SJSA1 (cell line): Measurements from ENCODE around the gene CD93. TPM values are rescaled to one million over a fixed set of nuclear protein-coding genes. Genes with fewer than 3 reads are reported as not detected.

Experiments used
- DNase-seq, 2 experiments: peaks; one replicate each; pipeline ENCODE4 v3.0.0-alpha.2; 2015 to 2020; ENCODE audit warnings: low spot score in 2 of 2, low read depth in 1 of 2
- H3K27ac ChIP-seq: fragments of 250-450 bp; sonication (Bioruptor Pico); 2 replicates; pipeline ENCODE4 v1.5.1; 2020; ENCODE audit warnings: mild to moderate bottlenecking, moderate library complexity
- H3K27me3 ChIP-seq: fragments of 250-450 bp; sonication (Bioruptor Pico); replicated peaks from 2 replicates; pipeline ENCODE4 v1.5.1; 2020; ENCODE audit warnings: mild to moderate bottlenecking, moderate library complexity
- H3K36me3 ChIP-seq: fragments of 250-450 bp; sonication (Bioruptor Pico); 2 replicates; pipeline ENCODE4 v1.5.1; 2020; ENCODE audit warnings: mild to moderate bottlenecking
- H3K4me1 ChIP-seq: fragments of 250-450 bp; sonication (Bioruptor Pico); replicated peaks from 2 replicates; pipeline ENCODE4 v1.6.1; 2021; ENCODE audit warnings: mild to moderate bottlenecking
- H3K4me3 ChIP-seq: fragments of 250-450 bp; sonication (Bioruptor Pico); 2 replicates; pipeline ENCODE4 v1.5.1; 2020; ENCODE audit warnings: mild to moderate bottlenecking
- H3K9me3 ChIP-seq: fragments of 250-450 bp; sonication (Bioruptor Pico); replicated peaks from 2 replicates; pipeline ENCODE4 v1.5.1; 2020; ENCODE audit warnings: mild to moderate bottlenecking
- total RNA-seq: library from RNA; depleted of rRNA; stranded (reverse); fragments of >200 nt; shearing (Covaris generic); gene quantifications from 2 replicates; pipeline ENCODE4 v1.2.3, GENCODE V29; 2014

Gene CD93
- total RNA-seq, 1 experiment from 2014 or later, result not detected

GRCh38 chr20:23087587-23088251 lies 1.6 kb upstream of the CD93 start:
- H3K4me3 ChIP-seq, result no peak overlapping the region
- H3K27me3 ChIP-seq, result no peaks in the 10 kb centered on the region
- no peaks in the 10 kb centered on the region for H3K36me3 ChIP-seq
- H3K4me1 ChIP-seq, result peaks cover 7% of the 10 kb centered on the region; the same call in 1 of the 2 replicates
- H3K9me3 ChIP-seq, result no peaks in the 10 kb centered on the region
- no peak for DNase-seq
- no peak overlapping the region for H3K27ac ChIP-seq

GRCh38 chr20:23086931-23087411 lies 847 bp upstream of the CD93 start:
- no peaks in the 10 kb centered on the region for H3K27me3 ChIP-seq
- H3K4me3 ChIP-seq, result no peak overlapping the region
- H3K4me1 ChIP-seq, result peaks cover 2% of the 10 kb centered on the region; the same call in 1 of the 2 replicates
- H3K36me3 ChIP-seq, result no peaks in the 10 kb centered on the region
- no peak overlapping the region for H3K27ac ChIP-seq
- DNase-seq, result no peak
- H3K9me3 ChIP-seq, result no peaks in the 10 kb centered on the region

GRCh38 chr20:23085436-23086055 lies 578 bp downstream of the CD93 start:
- Histone ChIP-seq H3K4me3 (no peak overlapping the region), H3K9me3 (no peaks in the 10 kb centered on the region), H3K27me3 (no peaks in the 10 kb centered on the region), H3K4me1 (no peaks in the 10 kb centered on the region), H3K27ac (no peak overlapping the region), H3K36me3 (no peaks in the 10 kb centered on the region)
- DNase-seq, result no peak

- Histone ChIP-seq H3K9me3 (no peaks in the 10 kb centered on the region), H3K4me1 (no peaks in the 10 kb centered on the region), H3K27ac (no peak overlapping the region), H3K4me3 (no peak overlapping the region), H3K36me3 (no peaks in the 10 kb centered on the region), H3K27me3 (no peaks in the 10 kb centered on the region; the same call in 1 of the 2 replicates)
- no peak for DNase-seq
These were observed 1.2 kb downstream of the CD93 start for GRCh38 chr20:23084845-23085365.

- no peak for DNase-seq
- H3K4me1 ChIP-seq, result no peaks in the 10 kb centered on the region
- H3K27ac ChIP-seq, result no peak overlapping the region
- H3K9me3 ChIP-seq, result no peaks in the 10 kb centered on the region
- H3K27me3 ChIP-seq, result no peaks in the 10 kb centered on the region; the same call in 1 of the 2 replicates
- no peak overlapping the region for H3K4me3 ChIP-seq
- no peaks in the 10 kb centered on the region for H3K36me3 ChIP-seq
These were observed 1.8 kb downstream of the CD93 start for GRCh38 chr20:23084282-23084844.

GRCh38 chr20:23083553-23084220 lies 2.4 kb downstream of the CD93 start:
- Histone ChIP-seq H3K36me3 (no peaks in the 10 kb centered on the region), H3K4me1 (no peaks in the 10 kb centered on the region), H3K9me3 (no peaks in the 10 kb centered on the region), H3K4me3 (no peak overlapping the region), H3K27me3 (no peaks in the 10 kb centered on the region; the same call in 1 of the 2 replicates), H3K27ac (no peak overlapping the region)
- DNase-seq, result no peak

- H3K4me1 ChIP-seq, result no peaks in the 10 kb centered on the region
- no peaks in the 10 kb centered on the region for H3K9me3 ChIP-seq
- DNase-seq, result no peak
- no peak overlapping the region for H3K27ac ChIP-seq
- H3K27me3 ChIP-seq, result no peaks in the 10 kb centered on the region; the same call in 1 of the 2 replicates
- no peaks in the 10 kb centered on the region for H3K36me3 ChIP-seq
- no peak overlapping the region for H3K4me3 ChIP-seq
These were observed 3.1 kb downstream of the CD93 start for GRCh38 chr20:23082846-23083552.

- no peaks in the 10 kb centered on the region for H3K36me3 ChIP-seq
- no peaks in the 10 kb centered on the region for H3K9me3 ChIP-seq
- no peak for DNase-seq
- H3K27ac ChIP-seq, result no peak overlapping the region
- H3K4me3 ChIP-seq, result no peak overlapping the region
- no peaks in the 10 kb centered on the region for H3K4me1 ChIP-seq
- no peaks in the 10 kb centered on the region; the same call in 1 of the 2 replicates for H3K27me3 ChIP-seq
These were observed 4.8 kb downstream of the CD93 start for GRCh38 chr20:23081263-23081819.

- no peak overlapping the region for H3K27ac ChIP-seq
- no peak for DNase-seq
- no peaks in the 10 kb centered on the region for H3K9me3 ChIP-seq
- H3K27me3 ChIP-seq, result no peaks in the 10 kb centered on the region; the same call in 1 of the 2 replicates
- H3K36me3 ChIP-seq, result no peaks in the 10 kb centered on the region
- no peaks in the 10 kb centered on the region for H3K4me1 ChIP-seq
- H3K4me3 ChIP-seq, result no peak overlapping the region
These were observed 5.6 kb downstream of the CD93 start for GRCh38 chr20:23080521-23080920.

- Histone ChIP-seq H3K4me1 (no peaks in the 10 kb centered on the region), H3K9me3 (no peaks in the 10 kb centered on the region), H3K27me3 (no peaks in the 10 kb centered on the region; the same call in 1 of the 2 replicates), H3K27ac (no peak overlapping the region), H3K4me3 (no peak overlapping the region), H3K36me3 (no peaks in the 10 kb centered on the region)
- DNase-seq, result no peak
These were observed 6.2 kb downstream of the CD93 start for GRCh38 chr20:23079926-23080325.

- Histone ChIP-seq H3K4me1 (no peaks in the 10 kb centered on the region), H3K9me3 (no peaks in the 10 kb centered on the region), H3K4me3 (no peak overlapping the region), H3K27ac (no peak overlapping the region), H3K36me3 (no peaks in the 10 kb centered on the region), H3K27me3 (no peaks in the 10 kb centered on the region; the same call in 1 of the 2 replicates)
- no peak for DNase-seq
These were observed 7.1 kb downstream of the CD93 start for GRCh38 chr20:23079016-23079351.

GRCh38 chr20:23078351-23079015 lies 7.6 kb downstream of the CD93 start:
- DNase-seq, result no peak
- H3K36me3 ChIP-seq, result no peaks in the 10 kb centered on the region
- peaks cover 2% of the 10 kb centered on the region for H3K4me1 ChIP-seq
- no peak overlapping the region for H3K4me3 ChIP-seq
- H3K27ac ChIP-seq, result no peak overlapping the region
- no peaks in the 10 kb centered on the region for H3K9me3 ChIP-seq
- H3K27me3 ChIP-seq, result no peaks in the 10 kb centered on the region; the same call in 1 of the 2 replicates
